OCI-LY7 (cell line): ENCODE measurements around the gene CLEC18A. TPM values are rescaled to one million over a fixed set of nuclear protein-coding genes. Genes with fewer than 3 reads are reported as not detected.

Experiments used
- BruUV-seq: library from RNA; stranded (reverse); fragments of 400-500 nt; replicated peaks from 2 replicates; lab custom pipeline; 2021; lab: Mats Ljungman, UMichigan
- CTCF ChIA-PET: fragments of 300-600 bp; sonication (Branson Sonifier 250); formaldehyde crosslinking; loops from one replicate; lab custom pipeline; 2022; ENCODE audit warnings: antibody characterized with exemption; ENCODE audit not compliant: unreplicated experiment; lab: Charles Lee
- POLR2A ChIA-PET: fragments of 300-600 bp; sonication (Branson Sonifier 250); formaldehyde crosslinking; loops from one replicate; lab custom pipeline; 2022; ENCODE audit warnings: antibody characterized with exemption; lab: Charles Lee
- DNase-seq: peaks from one replicate; pipeline ENCODE4 v3.0.0-alpha.2; 2015; ENCODE audit warnings: low spot score
- H2AFZ ChIP-seq: fragments of 200-600 bp; sonication (generic), shearing (Covaris generic); 2 replicates; pipeline ENCODE4 v1.6.1; 2014; ENCODE audit warnings: mild to moderate bottlenecking, antibody characterized with exemption, low read length, moderate library complexity
- H3K27ac ChIP-seq: fragments of 200-600 bp; sonication (generic); 2 replicates; pipeline ENCODE4 v1.5.1; 2014; ENCODE audit warnings: mixed run types, low read depth, mild to moderate bottlenecking, moderate library complexity, low read length, inconsistent platforms; ENCODE audit not compliant: poor library complexity, severe bottlenecking
- H3K36me3 ChIP-seq: fragments of 200-600 bp; sonication (generic); 2 replicates; pipeline ENCODE4 v1.6.1; 2014; ENCODE audit warnings: mild to moderate bottlenecking, antibody characterized with exemption, low read length, moderate library complexity, mixed read lengths; ENCODE audit not compliant: insufficient read depth
- H3K4me1 ChIP-seq: fragments of 200-600 bp; sonication (generic); 2 replicates; pipeline ENCODE4 v1.5.1; 2014; ENCODE audit warnings: mild to moderate bottlenecking, low read length; ENCODE audit not compliant: insufficient read depth, poor library complexity, severe bottlenecking
- H3K4me2 ChIP-seq: fragments of 200-600 bp; sonication (generic); 2 replicates; pipeline ENCODE4 v1.6.1; 2014; ENCODE audit warnings: mild to moderate bottlenecking, low read length
- H3K4me3 ChIP-seq: fragments of 200-600 bp; sonication (generic); 2 replicates; pipeline ENCODE4 v1.5.1; 2014; ENCODE audit warnings: mild to moderate bottlenecking, low read depth, low read length; ENCODE audit not compliant: poor library complexity, severe bottlenecking
- H3K79me2 ChIP-seq: fragments of 200-600 bp; sonication (generic); 2 replicates; pipeline ENCODE4 v1.6.1; 2016; ENCODE audit warnings: low read depth, mild to moderate bottlenecking, low read length, moderate library complexity, mixed read lengths; ENCODE audit not compliant: insufficient read depth
- H3K9me2 ChIP-seq: fragments of 200-600 bp; sonication (generic); 2 replicates; pipeline ENCODE4 v1.6.1; 2016; ENCODE audit warnings: mild to moderate bottlenecking, low read length, mixed read lengths; ENCODE audit not compliant: insufficient read depth
- H3K9me3 ChIP-seq: fragments of 200-600 bp; sonication (generic); 2 replicates; pipeline ENCODE4 v1.6.1; 2014; ENCODE audit warnings: mild to moderate bottlenecking, mixed run types, low read length, mixed read lengths
- H4K20me1 ChIP-seq: fragments of 200-600 bp; sonication (generic); 2 replicates; pipeline ENCODE4 v1.6.1; 2014; ENCODE audit warnings: mild to moderate bottlenecking, antibody characterized with exemption, low read length, moderate library complexity, mixed read lengths; ENCODE audit not compliant: insufficient read depth
- EZH2phosphoT487 ChIP-seq: fragments of 200-600 bp; sonication (generic); IDR thresholded peaks from 2 replicates; pipeline ENCODE4 v1.6.1; 2018; ENCODE audit warnings: low read depth, borderline replicate concordance, mild to moderate bottlenecking, mixed run types, antibody characterized with exemption, low read length, moderate library complexity, mixed read lengths
- intact Hi-C: fragments of 100-400 bp; cut with micrococcal nuclease; formaldehyde crosslinking; loops from one replicate; pipeline ENCODE4 v1.10.0; 2022; ENCODE audit not compliant: unreplicated experiment
- total RNA-seq, 2 experiments: library from RNA; depleted of rRNA in 1 of 2; stranded (reverse); fragments of >200 nt in 1 of 2; shearing (Covaris generic) in 1 of 2; gene quantifications; 2 replicates each; pipeline ENCODE4 v1.2.3, GENCODE V29; 2014 to 2022
- TF ChIP-seq, protein P1 (sequence below): fragments of 200-600 bp; sonication (generic); conservative IDR thresholded peaks from 2 replicates; pipeline ENCODE4 v1.5.1; 2014; ENCODE audit warnings: mild to moderate bottlenecking, antibody characterized with exemption, low read length, moderate library complexity, mixed read lengths

Gene CLEC18A
- total RNA-seq, 2 experiments from 2014 or later, result 0.09 to 0.19 TPM

DNA sequence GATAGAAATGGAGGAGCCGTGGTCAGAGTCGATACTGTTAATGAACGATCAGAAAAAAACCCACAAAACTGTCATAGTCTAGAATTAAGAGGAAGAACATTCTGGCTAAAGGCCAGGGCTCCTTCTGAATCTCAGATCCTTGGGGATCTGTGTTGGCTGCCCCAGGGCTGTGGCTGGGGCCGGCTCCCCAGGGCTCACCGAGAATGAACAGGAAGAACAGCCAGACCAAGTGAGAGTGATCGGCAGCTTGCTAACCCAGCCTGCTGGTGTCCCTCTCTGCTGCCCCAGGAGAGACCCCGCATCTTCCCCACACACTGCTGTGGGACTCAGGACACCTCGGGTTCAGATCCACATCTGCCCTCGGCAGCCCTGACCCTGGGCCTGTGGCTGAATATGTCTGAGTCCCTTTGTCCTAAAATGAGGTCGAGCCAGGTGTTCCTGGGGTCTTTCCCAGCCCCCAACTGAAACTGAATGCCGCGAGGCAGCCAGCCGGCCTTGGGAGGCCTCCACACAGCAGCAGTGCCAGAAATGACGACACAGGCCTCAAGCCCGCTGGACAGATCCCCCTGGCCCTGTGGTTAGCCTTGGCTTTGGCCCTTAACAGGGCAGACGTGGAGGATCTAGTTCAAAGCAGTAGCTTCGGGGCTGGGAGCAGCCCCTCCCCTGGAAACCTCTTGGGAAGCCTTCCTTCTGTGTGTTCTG, 23.9 kb upstream of the CLEC18A start:
- TF ChIP-seq EZH2phosphoT487, result no peak
- TF ChIP-seq, protein P1, sequence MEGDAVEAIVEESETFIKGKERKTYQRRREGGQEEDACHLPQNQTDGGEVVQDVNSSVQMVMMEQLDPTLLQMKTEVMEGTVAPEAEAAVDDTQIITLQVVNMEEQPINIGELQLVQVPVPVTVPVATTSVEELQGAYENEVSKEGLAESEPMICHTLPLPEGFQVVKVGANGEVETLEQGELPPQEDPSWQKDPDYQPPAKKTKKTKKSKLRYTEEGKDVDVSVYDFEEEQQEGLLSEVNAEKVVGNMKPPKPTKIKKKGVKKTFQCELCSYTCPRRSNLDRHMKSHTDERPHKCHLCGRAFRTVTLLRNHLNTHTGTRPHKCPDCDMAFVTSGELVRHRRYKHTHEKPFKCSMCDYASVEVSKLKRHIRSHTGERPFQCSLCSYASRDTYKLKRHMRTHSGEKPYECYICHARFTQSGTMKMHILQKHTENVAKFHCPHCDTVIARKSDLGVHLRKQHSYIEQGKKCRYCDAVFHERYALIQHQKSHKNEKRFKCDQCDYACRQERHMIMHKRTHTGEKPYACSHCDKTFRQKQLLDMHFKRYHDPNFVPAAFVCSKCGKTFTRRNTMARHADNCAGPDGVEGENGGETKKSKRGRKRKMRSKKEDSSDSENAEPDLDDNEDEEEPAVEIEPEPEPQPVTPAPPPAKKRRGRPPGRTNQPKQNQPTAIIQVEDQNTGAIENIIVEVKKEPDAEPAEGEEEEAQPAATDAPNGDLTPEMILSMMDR, result no peak
- H3K9me2 ChIP-seq, result no peaks in the 10 kb centered on the region
- no peaks in the 10 kb centered on the region for H4K20me1 ChIP-seq
- no peak overlapping the region for H3K4me3 ChIP-seq
- H3K79me2 ChIP-seq, result no peaks in the 10 kb centered on the region
- DNase-seq, result no peak
- CTCF ChIA-PET, result no interaction called here
- H3K4me2 ChIP-seq, result no peak overlapping the region
- H3K9me3 ChIP-seq, result no peaks in the 10 kb centered on the region
- no peak overlapping the region for H2AFZ ChIP-seq
- intact Hi-C loops, result no loop called here
- H3K27ac ChIP-seq, result no peak overlapping the region
- no TSS peak for BruUV-seq
- POLR2A ChIA-PET, result no interaction called here
- H3K36me3 ChIP-seq, result peaks cover 4% of the 10 kb centered on the region; the same call in 1 of the 2 replicates
- no peaks in the 10 kb centered on the region for H3K4me1 ChIP-seq

DNA sequence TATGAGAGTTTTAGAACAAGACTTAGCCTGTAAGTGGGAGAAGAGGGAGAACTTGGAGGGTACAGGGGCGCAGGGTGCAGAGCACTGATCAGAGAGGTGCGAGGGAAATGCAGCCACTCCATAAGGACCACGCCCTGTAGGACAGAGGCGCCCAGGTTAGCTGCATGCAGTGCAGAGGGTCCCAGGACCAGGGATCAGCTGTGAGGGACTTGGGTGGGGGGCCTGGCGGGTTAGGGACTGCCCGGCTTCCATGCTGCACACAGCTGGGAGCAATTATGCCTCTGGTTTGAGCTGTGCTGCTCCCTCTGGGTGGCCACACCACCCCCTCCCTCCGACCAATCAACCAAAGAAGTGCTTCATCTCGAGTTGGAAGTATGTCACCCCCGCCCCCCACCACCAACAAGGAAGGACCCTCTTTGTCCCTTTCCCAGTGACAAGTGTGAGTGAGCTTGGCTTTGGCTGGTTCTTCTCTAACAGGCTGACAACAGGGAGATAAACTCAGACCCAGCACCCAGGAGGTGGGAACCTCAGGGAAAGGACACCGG, 22.2 kb upstream of the CLEC18A start:
- ChIA-PET POLR2A (no interaction called here), CTCF (interaction anchor here (0.6 kb wide), 1 partner anchor 154 kb away, joined by 8 read pairs; no protein-coding TSS in a partner anchor)
- H3K27ac ChIP-seq, result no peak overlapping the region
- H3K4me2 ChIP-seq, result no peak overlapping the region
- H2AFZ ChIP-seq, result no peak overlapping the region
- H3K79me2 ChIP-seq, result no peaks in the 10 kb centered on the region
- TF ChIP-seq, protein P1, result no peak
- no peak for TF ChIP-seq EZH2phosphoT487
- H3K9me2 ChIP-seq, result no peaks in the 10 kb centered on the region
- no peaks in the 10 kb centered on the region for H4K20me1 ChIP-seq
- no TSS peak for BruUV-seq
- no peak overlapping the region for H3K4me3 ChIP-seq
- no peaks in the 10 kb centered on the region for H3K9me3 ChIP-seq
- peaks cover 4% of the 10 kb centered on the region; the same call in 1 of the 2 replicates for H3K36me3 ChIP-seq
- intact Hi-C loops, result no loop called here
- no peak for DNase-seq
- no peaks in the 10 kb centered on the region for H3K4me1 ChIP-seq

DNA sequence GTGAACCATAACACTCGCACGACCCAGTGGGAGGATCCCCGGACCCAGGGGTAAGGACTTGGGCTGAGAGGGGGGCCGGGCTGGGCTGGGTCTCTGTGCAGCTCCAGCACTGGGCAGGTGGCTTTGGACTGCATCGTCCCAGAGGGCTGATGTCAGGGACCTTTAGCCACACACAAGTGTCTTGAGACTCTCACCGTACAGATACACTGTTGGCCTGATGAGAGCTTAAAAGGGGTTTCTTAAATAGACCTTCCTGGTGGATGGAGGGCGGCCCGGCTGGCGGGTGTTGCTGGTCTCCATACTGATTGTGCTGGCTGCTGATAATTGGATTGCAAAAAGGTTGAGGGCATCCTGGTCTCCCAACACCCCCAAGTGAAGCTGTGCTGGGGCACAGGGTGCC, 21.7 kb upstream of the CLEC18A start:
- Histone ChIP-seq H3K36me3 (peaks cover 4% of the 10 kb centered on the region; the same call in 1 of the 2 replicates), H3K79me2 (no peaks in the 10 kb centered on the region), H2AFZ (no peak overlapping the region), H3K4me3 (no peak overlapping the region), H3K4me1 (no peaks in the 10 kb centered on the region), H3K9me3 (no peaks in the 10 kb centered on the region), H3K9me2 (no peaks in the 10 kb centered on the region), H3K4me2 (no peak overlapping the region), H4K20me1 (no peaks in the 10 kb centered on the region), H3K27ac (no peak overlapping the region)
- no TSS peak for BruUV-seq
- TF ChIP-seq, protein P1, result no peak
- no peak for TF ChIP-seq EZH2phosphoT487
- CTCF ChIA-PET, result interaction anchor here (0.6 kb wide), 1 partner anchor 155 kb away, joined by 8 read pairs; no protein-coding TSS in a partner anchor
- intact Hi-C loops, result no loop called here
- POLR2A ChIA-PET, result no interaction called here
- DNase-seq, result no peak
